ENCODE data around the gene ARMC3. TPM values are rescaled to one million over a fixed set of nuclear protein-coding genes. Genes with fewer than 3 reads are reported as not detected.
"Not testable (repeated sequence)": the region's sequence is repeated elsewhere in the genome, so short reads cannot be mapped to it uniquely, and the experiment has no call there.

The ARMC3 gene
- total RNA-seq, 1 donor from 2014 or later = 0.38 TPM

- intact Hi-C loops (cut with DNase I) = loop anchor here (5.0 to 10.0 kb wide), 4 partner anchors 78 to 1061 kb away; partner anchors contain the start of gene DNAJC1
- peak; percentile 88 for DNase-seq (ENCODE audit: low spot score)
These were observed 137.5 kb downstream of the ARMC3 start for GRCh38 chr10:23065181-23065948.

GRCh38 chr10:23067337-23067736, 139.5 kb downstream of the ARMC3 start:
- intact Hi-C loops (cut with DNase I) = loop anchor here (5.0 to 10.0 kb wide), 4 partner anchors 80 to 1063 kb away; partner anchors contain the start of gene DNAJC1

GRCh38 chr10:23067939-23068775, 140.3 kb downstream of the ARMC3 start:
- intact Hi-C loops (cut with DNase I) = loop anchor here (5.0 to 10.0 kb wide), 4 partner anchors 81 to 1063 kb away; partner anchors contain the start of gene DNAJC1
- peak; percentile 79 for DNase-seq (ENCODE audit: low spot score)

More at GRCh38 chr10:23067337-23067736, 139.5 kb downstream of the ARMC3 start:
- DNase-seq (ENCODE audit: low spot score) = no peak

GRCh38 chr10:23069019-23069815, 141.4 kb downstream of the ARMC3 start:
- intact Hi-C loops (cut with DNase I) = loop anchor here (5.0 to 10.0 kb wide), 4 partner anchors 82 to 1064 kb away; partner anchors contain the start of gene DNAJC1

GRCh38 chr10:23070092-23070912, 142.4 kb downstream of the ARMC3 start:
- DNase-seq (ENCODE audit: low spot score); intact Hi-C loops (cut with DNase I): not testable (repeated sequence)

More at GRCh38 chr10:23069019-23069815, 141.4 kb downstream of the ARMC3 start:
- DNase-seq (ENCODE audit: low spot score) = no peak

- no peak for DNase-seq (ENCODE audit: low spot score)
- intact Hi-C loops (cut with DNase I) = no loop called here
These were observed 143.0 kb downstream of the ARMC3 start for GRCh38 chr10:23070913-23071218.

- intact Hi-C loops (cut with DNase I); DNase-seq (ENCODE audit: low spot score): not testable (repeated sequence)
These were observed 144.7 kb downstream of the ARMC3 start for GRCh38 chr10:23072593-23072992.

- no peak for DNase-seq (ENCODE audit: low spot score)
- intact Hi-C loops (cut with DNase I) = no loop called here
These were observed 145.7 kb downstream of the ARMC3 start for GRCh38 chr10:23073527-23073926.

GRCh38 chr10:23075672-23076071, 147.8 kb downstream of the ARMC3 start:
- DNase-seq (ENCODE audit: low spot score) = no peak
- intact Hi-C loops (cut with DNase I) = no loop called here

- no peak for DNase-seq (ENCODE audit: low spot score)
- intact Hi-C loops (cut with DNase I) = no loop called here
These were observed 150.3 kb downstream of the ARMC3 start for GRCh38 chr10:23078114-23078513.

GRCh38 chr10:23079700-23080099, 151.8 kb downstream of the ARMC3 start:
- intact Hi-C loops (cut with DNase I) = no loop called here
- DNase-seq (ENCODE audit: low spot score) = no peak

GRCh38 chr10:23080262-23080661, 152.4 kb downstream of the ARMC3 start:
- DNase-seq (ENCODE audit: low spot score) = no peak

GRCh38 chr10:23081221-23081750, 153.4 kb downstream of the ARMC3 start:
- no peak for DNase-seq (ENCODE audit: low spot score)
- intact Hi-C loops (cut with DNase I) = no loop called here

More at GRCh38 chr10:23080262-23080661, 152.4 kb downstream of the ARMC3 start:
- intact Hi-C loops (cut with DNase I) = no loop called here

- no peak for DNase-seq (ENCODE audit: low spot score)
- intact Hi-C loops (cut with DNase I) = no loop called here
These were observed 154.0 kb downstream of the ARMC3 start for GRCh38 chr10:23081891-23082290.

Other genes with a start within 250 kb of the ARMC3 start
- 20.0 TPM for gene PIP4K2A, start 213.5 kb upstream of the ARMC3 start, total RNA-seq
- 132 TPM for gene MSRB2, start 167.5 kb downstream of the ARMC3 start, total RNA-seq